ENCODE data around the gene SOX10.

Gene SOX10

GRCh38 chr22:38029370-38029769 lies 45.0 kb upstream of the SOX10 start:
- TF ChIP-seq CTCF (conservative IDR thresholded peaks at IDR 0.05; ENCODE audit: low read depth, low read length) = no peak
- DNase-seq (ENCODE audit: low read depth) = no peak

GRCh38 chr22:38028344-38029130 lies 44.2 kb upstream of the SOX10 start:
- no peak for TF ChIP-seq CTCF (conservative IDR thresholded peaks at IDR 0.05; ENCODE audit: low read depth, low read length)
- H3K4me3 ChIP-seq (ENCODE audit: low read length) = no peak overlapping the region
- no peak for DNase-seq (ENCODE audit: low read depth)

More at GRCh38 chr22:38029370-38029769, 45.0 kb upstream of the SOX10 start:
- H3K4me3 ChIP-seq (ENCODE audit: low read length) = no peak overlapping the region

GRCh38 chr22:38027487-38027886 lies 43.1 kb upstream of the SOX10 start:
- no peak for TF ChIP-seq CTCF (conservative IDR thresholded peaks at IDR 0.05; ENCODE audit: low read depth, low read length)
- no peak overlapping the region for H3K4me3 ChIP-seq (ENCODE audit: low read length)
- no peak for DNase-seq (ENCODE audit: low read depth)

GRCh38 chr22:38026130-38027111 lies 42.1 kb upstream of the SOX10 start:
- DNase-seq (ENCODE audit: low read depth) = no peak
- no peak for TF ChIP-seq CTCF (conservative IDR thresholded peaks at IDR 0.05; ENCODE audit: low read depth, low read length)
- H3K4me3 ChIP-seq (ENCODE audit: low read length) = no peak overlapping the region

- no peak overlapping the region for H3K4me3 ChIP-seq (ENCODE audit: low read length)
- no peak for TF ChIP-seq CTCF (conservative IDR thresholded peaks at IDR 0.05; ENCODE audit: low read depth, low read length)
- no peak for DNase-seq (ENCODE audit: low read depth)
Measured at GRCh38 chr22:38025514-38025913, 41.2 kb upstream of the SOX10 start.

GRCh38 chr22:38023045-38023444 lies 38.7 kb upstream of the SOX10 start:
- TF ChIP-seq CTCF (conservative IDR thresholded peaks at IDR 0.05; ENCODE audit: low read depth, low read length) = no peak
- no peak overlapping the region for H3K4me3 ChIP-seq (ENCODE audit: low read length)
- DNase-seq (ENCODE audit: low read depth) = no peak

Data from retinal pigment epithelial cell (primary cell).